ENCODE data around the gene LSAMP. TPM values are rescaled to one million over a fixed set of nuclear protein-coding genes. Genes with fewer than 3 reads are reported as not detected.

Gene LSAMP
- total and polyA plus RNA-seq, 2 of the 8 experiments (the other 6 are each of a cell fraction or from before 2014, with no cell fraction given) = 1.8 to 5.7 TPM

DNA sequence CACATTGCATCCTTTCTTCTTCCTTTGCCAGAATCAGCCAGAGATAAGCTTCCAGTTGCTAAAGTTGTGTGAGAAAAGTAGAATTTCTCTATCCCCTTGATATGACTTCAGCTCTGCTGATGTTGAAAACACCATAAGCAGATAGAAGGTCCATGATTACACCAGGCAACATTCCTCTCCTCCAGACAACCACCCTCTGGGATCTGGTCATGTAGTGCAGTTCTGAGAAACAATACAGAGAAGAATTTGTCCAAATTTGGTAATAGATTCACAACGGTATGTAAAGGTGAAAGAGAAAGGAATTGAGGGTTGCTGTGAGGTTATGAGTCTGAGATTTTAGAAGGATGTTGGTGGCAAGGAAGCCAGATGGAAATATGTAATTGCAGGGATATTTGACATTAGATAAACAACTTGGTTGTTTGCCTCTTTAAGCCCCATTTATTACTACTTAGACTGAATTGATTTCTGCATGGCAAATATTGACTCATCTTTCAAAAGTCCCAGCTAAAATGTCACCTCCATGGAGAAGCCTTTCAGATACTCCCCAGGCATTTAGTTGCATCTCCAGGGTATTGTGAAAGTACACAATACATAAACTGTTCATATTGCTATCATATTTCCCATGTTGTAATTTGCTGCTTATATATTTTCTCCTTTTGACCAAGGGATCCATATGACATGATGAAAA, 687.1 kb downstream of the LSAMP start:
- no peak overlapping the region for H3K27ac ChIP-seq (ENCODE audit: low read depth, low read length)
- H3K14ac ChIP-seq (ENCODE audit: insufficient read length) = no peak overlapping the region
- no peak overlapping the region for H4K8ac ChIP-seq (ENCODE audit: extremely low read depth, insufficient read depth, low read length)
- H3K18ac ChIP-seq (ENCODE audit: extremely low read depth, low read length) = no peak overlapping the region
- H2BK120ac ChIP-seq (replicated peaks; ENCODE audit: low read depth, low read length) = no peak overlapping the region
- no peaks in the 10 kb centered on the region for H3K79me2 ChIP-seq (ENCODE audit: control insufficient read depth in 1 of 2, insufficient read depth in 2 of 2, low read length in 2 of 2)
- H3K56ac ChIP-seq (replicated peaks; ENCODE audit: insufficient read length, low read depth, low read length) = no peak overlapping the region
- TF ChIP-seq KDM1A (IDR thresholded peaks at IDR 0.05; ENCODE audit: borderline replicate concordance, low read length) (no peak), ASH2L (IDR thresholded peaks at IDR 0.05; ENCODE audit: low read length) (no peak), CTBP2 (IDR thresholded peaks at IDR 0.05; ENCODE audit: borderline replicate concordance, insufficient read depth, insufficient read length, low read length) (no peak), RAD21 (IDR thresholded peaks at IDR 0.05 in 1 of 2, conservative IDR thresholded peaks at IDR 0.05 in 1 of 2; ENCODE audit: low read depth in 2 of 2, low read length in 2 of 2) (no peak), RBBP5 (IDR thresholded peaks at IDR 0.05; ENCODE audit: borderline replicate concordance, low read depth, low read length) (no peak), SAP30 (IDR thresholded peaks at IDR 0.05; ENCODE audit: insufficient read depth, insufficient replicate concordance, low read length) (no peak), POLR2AphosphoS5 (IDR thresholded peaks at IDR 0.05; ENCODE audit: low read depth, low read length) (no peak), CREB1 (IDR thresholded peaks at IDR 0.05) (no peak), TEAD4 (IDR thresholded peaks at IDR 0.05; ENCODE audit: low read depth, low read length) (no peak)
- TF ChIP-seq, protein P1, sequence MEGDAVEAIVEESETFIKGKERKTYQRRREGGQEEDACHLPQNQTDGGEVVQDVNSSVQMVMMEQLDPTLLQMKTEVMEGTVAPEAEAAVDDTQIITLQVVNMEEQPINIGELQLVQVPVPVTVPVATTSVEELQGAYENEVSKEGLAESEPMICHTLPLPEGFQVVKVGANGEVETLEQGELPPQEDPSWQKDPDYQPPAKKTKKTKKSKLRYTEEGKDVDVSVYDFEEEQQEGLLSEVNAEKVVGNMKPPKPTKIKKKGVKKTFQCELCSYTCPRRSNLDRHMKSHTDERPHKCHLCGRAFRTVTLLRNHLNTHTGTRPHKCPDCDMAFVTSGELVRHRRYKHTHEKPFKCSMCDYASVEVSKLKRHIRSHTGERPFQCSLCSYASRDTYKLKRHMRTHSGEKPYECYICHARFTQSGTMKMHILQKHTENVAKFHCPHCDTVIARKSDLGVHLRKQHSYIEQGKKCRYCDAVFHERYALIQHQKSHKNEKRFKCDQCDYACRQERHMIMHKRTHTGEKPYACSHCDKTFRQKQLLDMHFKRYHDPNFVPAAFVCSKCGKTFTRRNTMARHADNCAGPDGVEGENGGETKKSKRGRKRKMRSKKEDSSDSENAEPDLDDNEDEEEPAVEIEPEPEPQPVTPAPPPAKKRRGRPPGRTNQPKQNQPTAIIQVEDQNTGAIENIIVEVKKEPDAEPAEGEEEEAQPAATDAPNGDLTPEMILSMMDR (IDR thresholded peaks at IDR 0.05; ENCODE audit: control extremely low read depth in 1 of 3, insufficient read depth in 1 of 3, low read depth in 1 of 3, low read length in 3 of 3) = no peak
- H2BK20ac ChIP-seq (ENCODE audit: low read length) = no peak overlapping the region
- H3K4me1 ChIP-seq (replicated peaks in 1 of 4; ENCODE audit: control insufficient read depth in 3 of 4, insufficient read depth in 4 of 4, low read length in 3 of 4) = no peaks in the 10 kb centered on the region
- no peak for FAIRE-seq
- WGBS, 2 experiments (ENCODE audit: extremely low coverage in 1 of 2, insufficient coverage in 1 of 2, insufficient read length in 1 of 2, insufficient replicate concordance in 2 of 2, low coverage in 1 of 2, low lambda C conversion rate in 2 of 2, missing lambda C conversion rate in 1 of 2) = 70% methylated on average over 1 of the region's 1 CpG; no CpG with 5 or more reads in 1 of the 2 experiments
- H3K36me3 ChIP-seq (ENCODE audit: control insufficient read depth in 2 of 4, insufficient read depth in 4 of 4, low read length in 3 of 4) = no peaks in the 10 kb centered on the region
- H4K20me1 ChIP-seq (replicated peaks in 1 of 2; ENCODE audit: control insufficient read depth in 1 of 2, insufficient read depth in 2 of 2, low read length in 2 of 2) = no peaks in the 10 kb centered on the region
- no peak overlapping the region for H2BK12ac ChIP-seq (ENCODE audit: low read depth, low read length)
- no peak overlapping the region for H3K23ac ChIP-seq (ENCODE audit: insufficient read length)
- no peak overlapping the region for H3K4me3 ChIP-seq (ENCODE audit: extremely low read depth in 1 of 4, insufficient read depth in 2 of 4, low read depth in 3 of 4, low read length in 4 of 4)
- no peaks in the 10 kb centered on the region; the same call in 1 of the 2 replicates for H3K23me2 ChIP-seq (ENCODE audit: low read depth, low read length)
- H2BK15ac ChIP-seq (ENCODE audit: low read length) = no peak overlapping the region
- H2AK5ac ChIP-seq (ENCODE audit: low read depth, low read length) = no peak overlapping the region
- no peak overlapping the region for H3K4ac ChIP-seq (replicated peaks; ENCODE audit: insufficient read length, low read depth, low read length)
- H4K91ac ChIP-seq (replicated peaks; ENCODE audit: insufficient read length, low read length) = no peak overlapping the region
- no peak overlapping the region for H3K9ac ChIP-seq (replicated peaks in 1 of 4; ENCODE audit: extremely low read depth in 1 of 4, low read depth in 3 of 4, low read length in 3 of 4)
- POLR2A ChIA-PET (ENCODE audit: partially characterized antibody) = no interaction called here
- H4K5ac ChIP-seq (ENCODE audit: insufficient read length, low read depth, low read length) = no peak overlapping the region
- no peaks in the 10 kb centered on the region for H3K79me1 ChIP-seq (ENCODE audit: low read depth, low read length)
- no peaks in the 10 kb centered on the region for H3K27me3 ChIP-seq (replicated peaks in 1 of 4; ENCODE audit: control insufficient read depth in 3 of 4, extremely low read depth in 1 of 4, insufficient read depth in 3 of 4, low read length in 3 of 4)
- H3K4me2 ChIP-seq (ENCODE audit: insufficient read depth in 1 of 2, low read depth in 2 of 2, low read length in 2 of 2) = no peak overlapping the region
- H2AFZ ChIP-seq (ENCODE audit: low read length) = no peak overlapping the region
- no peak overlapping the region for H2BK5ac ChIP-seq (ENCODE audit: low read depth, low read length)
- H3K9me3 ChIP-seq (ENCODE audit: insufficient read depth in 2 of 2, low read depth in 1 of 2, low read length in 1 of 2) = no peaks in the 10 kb centered on the region
- CTCF ChIA-PET (ENCODE audit: partially characterized antibody) = interaction anchor here (1.2 kb wide), 1 partner anchor 26 kb away, joined by 3 read pairs; no protein-coding TSS in a partner anchor
- no peak for DNase-seq (ENCODE audit: low read depth in 1 of 2, low spot score in 2 of 2)

Measured in H1 (cell line).